ENCODE measurements around the gene PRPF40A.

GRCh38 chr2:152743002-152743401, 25.7 kb upstream of the PRPF40A start:
- no peak for TF ChIP-seq MAX (CRISPR knock-in tag; IDR thresholded peaks at IDR 0.05)
- no peak for TF ChIP-seq ZNF695 (CRISPR knock-in tag; IDR thresholded peaks at IDR 0.05)
